GM23338 (cell line): ENCODE results near the gene ZNF581. TPM values are rescaled to one million over a fixed set of nuclear protein-coding genes. Genes with fewer than 3 reads are reported as not detected.

Experiments
- ATAC-seq: fragments of 200-7000 bp; cut with Tn5 transposase; 3 replicates; pipeline ENCODE4 v1.9.1; 2020
- DNase-seq: peaks from one replicate; pipeline ENCODE4 v3.0.0-alpha.2; 2015; ENCODE audit warnings: low spot score
- H2AFZ ChIP-seq: fragments of 200-600 bp; sonication (generic); 2 replicates; pipeline ENCODE4 v1.8.0; 2016; ENCODE audit warnings: antibody characterized with exemption, mild to moderate bottlenecking, moderate library complexity
- H3F3A ChIP-seq: fragments of 200-600 bp; sonication (generic); replicated peaks from 2 replicates; pipeline ENCODE4 v1.8.0; 2017; ENCODE audit warnings: antibody characterized with exemption, mixed run types, low read depth
- H3K27ac ChIP-seq: fragments of 200-600 bp; sonication (generic); 2 replicates; pipeline ENCODE4 v1.6.1; 2016; ENCODE audit warnings: low read depth
- H3K27me3 ChIP-seq: fragments of 200-600 bp; sonication (generic); 2 replicates; pipeline ENCODE4 v1.8.0; 2016; ENCODE audit warnings: mild to moderate bottlenecking, mixed run types, moderate library complexity; ENCODE audit not compliant: insufficient read depth
- H3K36me3 ChIP-seq: fragments of 200-600 bp; sonication (generic); 2 replicates; pipeline ENCODE4 v1.8.0; 2016; ENCODE audit warnings: mild to moderate bottlenecking; ENCODE audit not compliant: insufficient read depth
- H3K4me1 ChIP-seq: fragments of 200-600 bp; sonication (generic); 2 replicates; pipeline ENCODE4 v1.8.0; 2016; ENCODE audit warnings: mild to moderate bottlenecking, moderate library complexity; ENCODE audit not compliant: insufficient read depth
- H3K4me2 ChIP-seq: fragments of 200-600 bp; sonication (generic); 2 replicates; pipeline ENCODE4 v1.7.1; 2017; ENCODE audit warnings: mixed run types
- H3K4me3 ChIP-seq: fragments of 200-600 bp; sonication (generic); 2 replicates; pipeline ENCODE4 v1.6.1; 2016; ENCODE audit warnings: mixed run types
- H3K79me2 ChIP-seq: fragments of 200-600 bp; sonication (generic); replicated peaks from 2 replicates; pipeline ENCODE4 v1.8.0; 2017; ENCODE audit warnings: mild to moderate bottlenecking; ENCODE audit not compliant: insufficient read depth
- H3K9me2 ChIP-seq: fragments of 200-600 bp; sonication (generic); 2 replicates; pipeline ENCODE4 v1.8.0; 2017; ENCODE audit not compliant: insufficient read depth
- H4K20me1 ChIP-seq: fragments of 200-600 bp; sonication (generic); replicated peaks from 2 replicates; pipeline ENCODE4 v1.8.0; 2017; ENCODE audit warnings: mild to moderate bottlenecking; ENCODE audit not compliant: insufficient read depth
- H3K27ac Mint-ChIP-seq: 2 replicates; pipeline ENCODE4 v1.8.0; 2020; ENCODE audit warnings: inconsistent platforms, mild to moderate bottlenecking, moderate library complexity, mixed read lengths
- H3K27me3 Mint-ChIP-seq: 3 replicates; pipeline ENCODE4 v1.8.0; 2022; ENCODE audit warnings: low read depth, mild to moderate bottlenecking, moderate library complexity, mixed read lengths, inconsistent platforms; ENCODE audit not compliant: insufficient read depth, poor library complexity
- H3K36me3 Mint-ChIP-seq: 3 replicates; pipeline ENCODE4 v1.8.0; 2021; ENCODE audit warnings: low read depth, mild to moderate bottlenecking, inconsistent platforms, moderate library complexity, mixed read lengths
- H3K4me1 Mint-ChIP-seq: 3 replicates; pipeline ENCODE4 v1.8.0; 2020; ENCODE audit warnings: mild to moderate bottlenecking, inconsistent platforms, mixed read lengths
- H3K4me3 Mint-ChIP-seq: 3 replicates; pipeline ENCODE4 v1.8.0; 2021; ENCODE audit warnings: moderate library complexity, mild to moderate bottlenecking, inconsistent platforms, mixed read lengths
- H3K9me3 Mint-ChIP-seq: 3 replicates; pipeline ENCODE4 v1.8.0; 2020; ENCODE audit warnings: moderate library complexity, mild to moderate bottlenecking, inconsistent platforms, mixed read lengths
- REST ChIP-seq: IDR thresholded peaks from one replicate; pipeline ENCODE4 v1.6.1; 2018; ENCODE audit warnings: antibody characterized with exemption; ENCODE audit not compliant: unreplicated experiment
- STAT1 ChIP-seq: IDR thresholded peaks from one replicate; pipeline ENCODE4 v1.6.1; 2016; ENCODE audit warnings: antibody characterized with exemption; ENCODE audit not compliant: unreplicated experiment
- ZNF462 ChIP-seq: fragments of 250-450 bp; sonication (Bioruptor Pico); IDR thresholded peaks from 2 replicates; pipeline ENCODE4 v1.5.0; 2020; ENCODE audit warnings: mild to moderate bottlenecking, moderate library complexity
- polyA plus RNA-seq: library from polyadenylated mRNA; unstranded; fragments of >200 nt; fragmentation: Nextera tagmentation; extraction: Ambion mirVana; gene quantifications from 2 replicates; pipeline ENCODE4 v1.2.1, GENCODE V29; 2016
- total RNA-seq: library from RNA; depleted of rRNA; stranded (reverse); fragments of >200 nt; shearing (Covaris generic); gene quantifications from 2 replicates; pipeline ENCODE4 v1.2.3, GENCODE V29; 2014

The ZNF581 gene
- total and polyA plus RNA-seq, 2 experiments from 2014 or later = 48.5 to 87.6 TPM

- Histone ChIP-seq H3K36me3 (peaks cover 1% of the 10 kb centered on the region; the same call in 1 of the 2 replicates), H4K20me1 (peaks cover 42% of the 10 kb centered on the region), H3K4me1 (peaks cover 27% of the 10 kb centered on the region), H3K27me3 (no peaks in the 10 kb centered on the region), H3F3A (peaks cover 20% of the 10 kb centered on the region), H2AFZ (no peak overlapping the region), H3K9me2 (no peaks in the 10 kb centered on the region), H3K79me2 (peaks cover 63% of the 10 kb centered on the region), H3K4me3 (peak overlapping the region; percentile 100), H3K4me2 (peak overlapping the region; percentile 100), H3K27ac (peak overlapping the region; percentile 98)
- Mint-ChIP-seq H3K4me1 (peaks cover 44% of the 10 kb centered on the region), H3K36me3 (peaks cover 53% of the 10 kb centered on the region), H3K4me3 (peak overlapping the region; percentile 92), H3K27me3 (peaks cover 31% of the 10 kb centered on the region), H3K9me3 (no peaks in the 10 kb centered on the region; the same call in 2 of the 3 replicates), H3K27ac (peak overlapping the region; percentile 99)
- ATAC-seq (no peak), DNase-seq (no peak)
- TF ChIP-seq ZNF462 = no peak
- TF ChIP-seq REST = no peak
- no peak for TF ChIP-seq STAT1
These were observed 13.1 kb downstream of the ZNF581 start for GRCh38 chr19:55656552-55656951.
